Ramos (cell line): Measurements from ENCODE around the gene MOB3B.
"Not testable (repeated sequence)": the region's sequence is repeated elsewhere in the genome, so short reads cannot be mapped to it uniquely, and the experiment has no call there.

Experiments used
- in situ Hi-C: fragments of 300-500 bp; cut with MboI; formaldehyde crosslinking; loops from one replicate; pipeline ENCODE4 v1.14.3; 2022; ENCODE audit warnings: low sequenced_read_pairs; ENCODE audit not compliant: unreplicated experiment

Gene MOB3B

GRCh38 chr9:27429917-27430316 lies 99.7 kb downstream of the MOB3B start:
- in situ Hi-C loops = no loop called here

- in situ Hi-C loops = no loop called here
These were observed 100.2 kb downstream of the MOB3B start for GRCh38 chr9:27429436-27429835.

GRCh38 chr9:27428551-27428950 lies 101.1 kb downstream of the MOB3B start:
- in situ Hi-C loops = no loop called here

GRCh38 chr9:27427272-27427643 lies 102.4 kb downstream of the MOB3B start:
- in situ Hi-C loops = no loop called here

- in situ Hi-C loops = no loop called here
These were observed 102.9 kb downstream of the MOB3B start for GRCh38 chr9:27426511-27427271.

- in situ Hi-C loops = no loop called here
These were observed 103.6 kb downstream of the MOB3B start for GRCh38 chr9:27425827-27426510.

- in situ Hi-C loops = no loop called here
These were observed 105.5 kb downstream of the MOB3B start for GRCh38 chr9:27423915-27424710.

GRCh38 chr9:27422279-27422834 lies 107.3 kb downstream of the MOB3B start:
- in situ Hi-C loops = no loop called here

- in situ Hi-C loops = no loop called here
These were observed 108.0 kb downstream of the MOB3B start for GRCh38 chr9:27421577-27421976.

GRCh38 chr9:27419558-27419957 lies 110.1 kb downstream of the MOB3B start:
- in situ Hi-C loops = not testable (repeated sequence)

- in situ Hi-C loops = no loop called here
These were observed 115.3 kb downstream of the MOB3B start for GRCh38 chr9:27414220-27414761.

- in situ Hi-C loops = no loop called here
These were observed 115.9 kb downstream of the MOB3B start for GRCh38 chr9:27413511-27414219.

- in situ Hi-C loops = no loop called here
These were observed 116.7 kb downstream of the MOB3B start for GRCh38 chr9:27412963-27413362.

GRCh38 chr9:27412081-27412480 lies 117.5 kb downstream of the MOB3B start:
- in situ Hi-C loops = no loop called here

- in situ Hi-C loops = no loop called here
These were observed 121.1 kb downstream of the MOB3B start for GRCh38 chr9:27408482-27408881.

- in situ Hi-C loops = no loop called here
These were observed 121.6 kb downstream of the MOB3B start for GRCh38 chr9:27408001-27408400.

GRCh38 chr9:27407491-27407890 lies 122.1 kb downstream of the MOB3B start:
- in situ Hi-C loops = no loop called here

GRCh38 chr9:27404661-27405060 lies 125.0 kb downstream of the MOB3B start:
- in situ Hi-C loops = no loop called here

- in situ Hi-C loops = no loop called here
These were observed 127.0 kb downstream of the MOB3B start for GRCh38 chr9:27402626-27403025.

GRCh38 chr9:27400334-27400880 lies 129.2 kb downstream of the MOB3B start:
- in situ Hi-C loops = no loop called here
